ENCODE results near the gene QRFP.

QRFP gene

DNA sequence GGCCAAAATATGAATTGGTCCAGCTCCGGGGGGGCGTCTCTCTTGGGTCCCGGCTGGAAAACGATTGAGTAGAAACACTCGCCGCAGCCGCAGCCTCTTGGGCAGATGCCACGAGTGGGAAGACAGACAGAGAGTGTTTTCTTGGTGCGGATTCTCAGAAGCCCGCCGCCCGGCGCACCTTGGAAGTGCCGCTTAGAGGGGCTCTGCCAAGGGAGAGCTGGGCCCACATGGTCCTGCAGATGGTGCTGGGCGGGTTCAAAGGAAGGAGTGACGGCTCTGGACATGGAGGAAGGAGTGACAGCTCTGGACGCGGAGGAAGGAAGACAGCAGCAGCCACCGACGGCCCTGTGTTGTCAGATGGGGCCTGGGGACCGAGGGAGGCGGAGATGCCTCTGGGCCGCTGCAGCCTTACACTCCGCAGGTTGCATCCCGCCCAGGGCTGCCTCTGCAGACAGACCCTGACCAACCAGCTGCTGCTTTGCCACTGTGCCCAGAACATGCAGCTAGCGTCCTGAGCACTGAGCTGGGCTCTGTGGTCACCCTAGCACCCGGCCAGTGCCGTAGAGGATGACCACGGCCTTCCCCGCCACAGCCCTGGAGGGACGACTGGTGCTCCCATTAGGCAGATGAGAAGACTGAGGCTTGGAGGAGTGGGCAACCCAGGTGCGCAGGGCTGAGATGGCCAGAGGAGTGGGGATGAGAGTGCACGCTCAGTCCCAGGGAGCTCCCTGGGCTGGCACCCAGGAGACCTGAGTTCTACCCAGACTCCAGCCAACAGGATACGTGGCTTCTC lies 20.8 kb upstream of the QRFP start:
- no peak for TF ChIP-seq ZNF274 (IDR thresholded peaks at IDR 0.05; ENCODE audit: low read length)
- no peak for TF ChIP-seq ZNF274 (tag by site-specific recombination; IDR thresholded peaks at IDR 0.05; ENCODE audit: borderline replicate concordance)
- TF ChIP-seq ZNF664 (tag by site-specific recombination; IDR thresholded peaks at IDR 0.05) = no peak
- TF ChIP-seq, protein P1, sequence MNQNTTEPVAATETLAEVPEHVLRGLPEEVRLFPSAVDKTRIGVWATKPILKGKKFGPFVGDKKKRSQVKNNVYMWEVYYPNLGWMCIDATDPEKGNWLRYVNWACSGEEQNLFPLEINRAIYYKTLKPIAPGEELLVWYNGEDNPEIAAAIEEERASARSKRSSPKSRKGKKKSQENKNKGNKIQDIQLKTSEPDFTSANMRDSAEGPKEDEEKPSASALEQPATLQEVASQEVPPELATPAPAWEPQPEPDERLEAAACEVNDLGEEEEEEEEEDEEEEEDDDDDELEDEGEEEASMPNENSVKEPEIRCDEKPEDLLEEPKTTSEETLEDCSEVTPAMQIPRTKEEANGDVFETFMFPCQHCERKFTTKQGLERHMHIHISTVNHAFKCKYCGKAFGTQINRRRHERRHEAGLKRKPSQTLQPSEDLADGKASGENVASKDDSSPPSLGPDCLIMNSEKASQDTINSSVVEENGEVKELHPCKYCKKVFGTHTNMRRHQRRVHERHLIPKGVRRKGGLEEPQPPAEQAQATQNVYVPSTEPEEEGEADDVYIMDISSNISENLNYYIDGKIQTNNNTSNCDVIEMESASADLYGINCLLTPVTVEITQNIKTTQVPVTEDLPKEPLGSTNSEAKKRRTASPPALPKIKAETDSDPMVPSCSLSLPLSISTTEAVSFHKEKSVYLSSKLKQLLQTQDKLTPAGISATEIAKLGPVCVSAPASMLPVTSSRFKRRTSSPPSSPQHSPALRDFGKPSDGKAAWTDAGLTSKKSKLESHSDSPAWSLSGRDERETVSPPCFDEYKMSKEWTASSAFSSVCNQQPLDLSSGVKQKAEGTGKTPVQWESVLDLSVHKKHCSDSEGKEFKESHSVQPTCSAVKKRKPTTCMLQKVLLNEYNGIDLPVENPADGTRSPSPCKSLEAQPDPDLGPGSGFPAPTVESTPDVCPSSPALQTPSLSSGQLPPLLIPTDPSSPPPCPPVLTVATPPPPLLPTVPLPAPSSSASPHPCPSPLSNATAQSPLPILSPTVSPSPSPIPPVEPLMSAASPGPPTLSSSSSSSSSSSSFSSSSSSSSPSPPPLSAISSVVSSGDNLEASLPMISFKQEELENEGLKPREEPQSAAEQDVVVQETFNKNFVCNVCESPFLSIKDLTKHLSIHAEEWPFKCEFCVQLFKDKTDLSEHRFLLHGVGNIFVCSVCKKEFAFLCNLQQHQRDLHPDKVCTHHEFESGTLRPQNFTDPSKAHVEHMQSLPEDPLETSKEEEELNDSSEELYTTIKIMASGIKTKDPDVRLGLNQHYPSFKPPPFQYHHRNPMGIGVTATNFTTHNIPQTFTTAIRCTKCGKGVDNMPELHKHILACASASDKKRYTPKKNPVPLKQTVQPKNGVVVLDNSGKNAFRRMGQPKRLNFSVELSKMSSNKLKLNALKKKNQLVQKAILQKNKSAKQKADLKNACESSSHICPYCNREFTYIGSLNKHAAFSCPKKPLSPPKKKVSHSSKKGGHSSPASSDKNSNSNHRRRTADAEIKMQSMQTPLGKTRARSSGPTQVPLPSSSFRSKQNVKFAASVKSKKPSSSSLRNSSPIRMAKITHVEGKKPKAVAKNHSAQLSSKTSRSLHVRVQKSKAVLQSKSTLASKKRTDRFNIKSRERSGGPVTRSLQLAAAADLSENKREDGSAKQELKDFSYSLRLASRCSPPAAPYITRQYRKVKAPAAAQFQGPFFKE (tag by site-specific recombination; IDR thresholded peaks at IDR 0.05; ENCODE audit: borderline replicate concordance) = no peak
- TF ChIP-seq IKZF3 (tag by site-specific recombination; IDR thresholded peaks at IDR 0.05) = no peak
- TF ChIP-seq SP2 (tag by site-specific recombination; IDR thresholded peaks at IDR 0.05) = no peak

DNA sequence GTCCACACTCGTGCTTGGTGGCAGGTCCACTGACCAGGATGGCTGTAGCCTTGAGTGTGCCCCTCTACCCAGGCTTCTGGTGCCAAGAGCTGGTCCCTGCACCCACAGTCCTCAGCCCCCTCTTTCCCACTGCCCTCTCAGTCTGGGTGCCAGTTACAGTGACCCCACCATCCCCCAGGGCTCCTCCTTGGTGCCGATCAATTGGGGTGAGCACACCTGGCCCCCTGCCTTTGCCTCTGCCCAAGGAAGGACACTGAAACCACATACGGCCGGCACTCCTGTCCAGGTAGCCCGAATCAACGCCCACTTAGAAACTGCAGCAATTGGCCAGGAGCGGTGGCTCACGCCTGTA lies 18.5 kb upstream of the QRFP start:
- TF ChIP-seq SETDB1 (IDR thresholded peaks at IDR 0.05; ENCODE audit: insufficient read length, low read length) = no peak
- TF ChIP-seq ZNF155 (tag by site-specific recombination; IDR thresholded peaks at IDR 0.05) = no peak
- no peak for TF ChIP-seq SCRT2 (tag by site-specific recombination; IDR thresholded peaks at IDR 0.05)
- TF ChIP-seq ZSCAN23 (tag by site-specific recombination; IDR thresholded peaks at IDR 0.05) = no peak
- TF ChIP-seq, protein P2, sequence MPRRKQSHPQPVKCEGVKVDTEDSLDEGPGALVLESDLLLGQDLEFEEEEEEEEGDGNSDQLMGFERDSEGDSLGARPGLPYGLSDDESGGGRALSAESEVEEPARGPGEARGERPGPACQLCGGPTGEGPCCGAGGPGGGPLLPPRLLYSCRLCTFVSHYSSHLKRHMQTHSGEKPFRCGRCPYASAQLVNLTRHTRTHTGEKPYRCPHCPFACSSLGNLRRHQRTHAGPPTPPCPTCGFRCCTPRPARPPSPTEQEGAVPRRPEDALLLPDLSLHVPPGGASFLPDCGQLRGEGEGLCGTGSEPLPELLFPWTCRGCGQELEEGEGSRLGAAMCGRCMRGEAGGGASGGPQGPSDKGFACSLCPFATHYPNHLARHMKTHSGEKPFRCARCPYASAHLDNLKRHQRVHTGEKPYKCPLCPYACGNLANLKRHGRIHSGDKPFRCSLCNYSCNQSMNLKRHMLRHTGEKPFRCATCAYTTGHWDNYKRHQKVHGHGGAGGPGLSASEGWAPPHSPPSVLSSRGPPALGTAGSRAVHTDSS (tag by site-specific recombination; IDR thresholded peaks at IDR 0.05) = no peak
- no peak for TF ChIP-seq ZNF174 (tag by site-specific recombination; IDR thresholded peaks at IDR 0.05)
- no peak for TF ChIP-seq ZBTB8A (tag by site-specific recombination; IDR thresholded peaks at IDR 0.05)
- no peak for TF ChIP-seq ZNF830 (tag by site-specific recombination; IDR thresholded peaks at IDR 0.05; ENCODE audit: low read depth)
- TF ChIP-seq, protein P3, sequence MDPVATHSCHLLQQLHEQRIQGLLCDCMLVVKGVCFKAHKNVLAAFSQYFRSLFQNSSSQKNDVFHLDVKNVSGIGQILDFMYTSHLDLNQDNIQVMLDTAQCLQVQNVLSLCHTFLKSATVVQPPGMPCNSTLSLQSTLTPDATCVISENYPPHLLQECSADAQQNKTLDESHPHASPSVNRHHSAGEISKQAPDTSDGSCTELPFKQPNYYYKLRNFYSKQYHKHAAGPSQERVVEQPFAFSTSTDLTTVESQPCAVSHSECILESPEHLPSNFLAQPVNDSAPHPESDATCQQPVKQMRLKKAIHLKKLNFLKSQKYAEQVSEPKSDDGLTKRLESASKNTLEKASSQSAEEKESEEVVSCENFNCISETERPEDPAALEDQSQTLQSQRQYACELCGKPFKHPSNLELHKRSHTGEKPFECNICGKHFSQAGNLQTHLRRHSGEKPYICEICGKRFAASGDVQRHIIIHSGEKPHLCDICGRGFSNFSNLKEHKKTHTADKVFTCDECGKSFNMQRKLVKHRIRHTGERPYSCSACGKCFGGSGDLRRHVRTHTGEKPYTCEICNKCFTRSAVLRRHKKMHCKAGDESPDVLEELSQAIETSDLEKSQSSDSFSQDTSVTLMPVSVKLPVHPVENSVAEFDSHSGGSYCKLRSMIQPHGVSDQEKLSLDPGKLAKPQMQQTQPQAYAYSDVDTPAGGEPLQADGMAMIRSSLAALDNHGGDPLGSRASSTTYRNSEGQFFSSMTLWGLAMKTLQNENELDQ (tag by site-specific recombination; IDR thresholded peaks at IDR 0.05; ENCODE audit: low read depth) = no peak
- no peak for TF ChIP-seq KLF1 (tag by site-specific recombination; IDR thresholded peaks at IDR 0.05)
- TF ChIP-seq ZNF311 (tag by site-specific recombination; IDR thresholded peaks at IDR 0.05; ENCODE audit: borderline replicate concordance) = no peak
- TF ChIP-seq ZNF670 (tag by site-specific recombination; IDR thresholded peaks at IDR 0.05; ENCODE audit: low read depth) = no peak
- no peak for TF ChIP-seq ZNF221 (tag by site-specific recombination; IDR thresholded peaks at IDR 0.05; ENCODE audit: borderline replicate concordance)
- TF ChIP-seq BCL6B (tag by site-specific recombination; IDR thresholded peaks at IDR 0.05) = no peak
- no peak for TF ChIP-seq ZNF184 (tag by site-specific recombination; IDR thresholded peaks at IDR 0.05)
- no peak for TF ChIP-seq ZNF544 (tag by site-specific recombination; IDR thresholded peaks at IDR 0.05)
- TF ChIP-seq ZNF776 (tag by site-specific recombination; IDR thresholded peaks at IDR 0.05; ENCODE audit: borderline replicate concordance) = no peak
- Histone ChIP-seq H3K27ac (ENCODE audit: extremely low read depth, low read depth, low read length) (no peak overlapping the region), H3K4me3 (ENCODE audit: low read depth, low read length) (no peak overlapping the region), H3K36me3 (ENCODE audit: control insufficient read depth in 2 of 2, insufficient read depth in 1 of 2, low read length in 2 of 2) (no peaks in the 10 kb centered on the region), H3K4me1 (ENCODE audit: control insufficient read depth, insufficient read depth, low read length) (no peaks in the 10 kb centered on the region), H3K9me3 (ENCODE audit: control insufficient read depth, insufficient read depth, low read depth, low read length) (no peaks in the 10 kb centered on the region)
- CTCF ChIA-PET = no interaction called here
- POLR2A ChIA-PET = no interaction called here

More for the DNA sequence above, 20.8 kb upstream of the QRFP start:
- CTCF ChIA-PET = interaction anchor here (0.7 to 1.5 kb wide), 3 partner anchors 11 to 233 kb away, joined by 3 to 5 read pairs (median 3); no protein-coding TSS in a partner anchor
- Histone ChIP-seq H3K27ac (ENCODE audit: extremely low read depth, low read depth, low read length) (no peak overlapping the region), H3K9me3 (ENCODE audit: control insufficient read depth, insufficient read depth, low read depth, low read length) (no peaks in the 10 kb centered on the region), H3K36me3 (ENCODE audit: control insufficient read depth in 2 of 2, insufficient read depth in 1 of 2, low read length in 2 of 2) (no peaks in the 10 kb centered on the region), H3K4me1 (ENCODE audit: control insufficient read depth, insufficient read depth, low read length) (no peaks in the 10 kb centered on the region), H3K4me3 (ENCODE audit: low read depth, low read length) (no peak overlapping the region)
- POLR2A ChIA-PET = interaction anchor here (1.9 kb wide), 1 partner anchor 11 kb away, joined by 5 read pairs; no protein-coding TSS in a partner anchor

Measured in HEK293 (cell line).